HEK293T (cell line): Measurements from ENCODE around the gene OR5B3.
"Not testable (repeated sequence)": the region's sequence is repeated elsewhere in the genome, so short reads cannot be mapped to it uniquely, and the experiment has no call there.

Experiments
- CTCF ChIA-PET: fragments of 350-600 bp; formaldehyde crosslinking; extraction: SDS; loops from one replicate; lab custom pipeline; 2021; ENCODE audit warnings: antibody characterized with exemption, inconsistent platforms; lab: Yijun Ruan, JAX
- POLR2A ChIA-PET: fragments of 350-600 bp; formaldehyde crosslinking; extraction: SDS; loops from one replicate; lab custom pipeline; 2020; ENCODE audit warnings: antibody characterized with exemption, inconsistent platforms; lab: Yijun Ruan, JAX
- DNase-seq: peaks from one replicate; pipeline ENCODE4 v3.0.0; 2012; ENCODE audit warnings: mixed read lengths; ENCODE audit errors: extremely low spot score
- ARNT ChIP-seq: fragments of 450-650 bp; IDR thresholded peaks from 2 replicates; pipeline ENCODE4 v1.6.1; 2017; ENCODE audit warnings: mild to moderate bottlenecking
- BHLHE40 ChIP-seq: fragments of 450-650 bp; IDR thresholded peaks from 2 replicates; pipeline ENCODE4 v1.6.1; 2016; ENCODE audit warnings: mild to moderate bottlenecking, moderate library complexity, borderline replicate concordance
- CTBP1 ChIP-seq: fragments of 450-650 bp; IDR thresholded peaks from 2 replicates; pipeline ENCODE4 v1.6.1; 2016; ENCODE audit warnings: borderline replicate concordance
- ELF4 ChIP-seq: fragments of 450-650 bp; IDR thresholded peaks from 2 replicates; pipeline ENCODE4 v1.6.1; 2017; ENCODE audit warnings: antibody characterized with exemption
- FOXA1 ChIP-seq: fragments of 450-650 bp; IDR thresholded peaks from 2 replicates; pipeline ENCODE4 v1.6.1; 2016; ENCODE audit warnings: mild to moderate bottlenecking
- FOXK2 ChIP-seq: fragments of 450-650 bp; IDR thresholded peaks from 2 replicates; pipeline ENCODE4 v1.6.1; 2016; ENCODE audit warnings: mild to moderate bottlenecking
- FOXM1 ChIP-seq: fragments of 450-650 bp; IDR thresholded peaks from 2 replicates; pipeline ENCODE4 v1.6.1; 2017; ENCODE audit warnings: mild to moderate bottlenecking, borderline replicate concordance
- HDGF ChIP-seq: fragments of 450-650 bp; IDR thresholded peaks from 2 replicates; pipeline ENCODE4 v1.6.1; 2017; ENCODE audit warnings: antibody characterized with exemption, borderline replicate concordance
- L3MBTL2 ChIP-seq: fragments of 450-650 bp; conservative IDR thresholded peaks from 2 replicates; pipeline ENCODE4 v1.6.1; 2016; ENCODE audit warnings: mild to moderate bottlenecking
- LEF1 ChIP-seq: fragments of 450-650 bp; IDR thresholded peaks from 2 replicates; pipeline ENCODE4 v1.6.1; 2017; ENCODE audit warnings: mild to moderate bottlenecking, borderline replicate concordance
- NFRKB ChIP-seq: fragments of 450-650 bp; IDR thresholded peaks from 2 replicates; pipeline ENCODE4 v1.6.1; 2016; ENCODE audit warnings: mild to moderate bottlenecking, moderate library complexity
- PKNOX1 ChIP-seq: fragments of 450-650 bp; IDR thresholded peaks from 2 replicates; pipeline ENCODE4 v1.6.1; 2016
- SP1 ChIP-seq: fragments of 450-650 bp; IDR thresholded peaks from 2 replicates; pipeline ENCODE4 v1.6.1; 2017
- SUZ12 ChIP-seq: fragments of 450-650 bp; IDR thresholded peaks from 2 replicates; pipeline ENCODE4 v1.6.1; 2016; ENCODE audit warnings: mild to moderate bottlenecking
- TARDBP ChIP-seq: fragments of 450-650 bp; IDR thresholded peaks from 2 replicates; pipeline ENCODE4 v1.6.1; 2016
- ZNF384 ChIP-seq: fragments of 450-650 bp; IDR thresholded peaks from 2 replicates; pipeline ENCODE4 v1.6.1; 2016

Gene OR5B3

GRCh38 chr11:58434217-58434616 is 27.5 kb upstream of the OR5B3 start:
- CTCF ChIA-PET, result no interaction called here
- no peak for TF ChIP-seq FOXK2
- no peak for TF ChIP-seq SUZ12
- no peak for TF ChIP-seq BHLHE40
- TF ChIP-seq ELF4, result no peak
- no peak for TF ChIP-seq ARNT
- TF ChIP-seq LEF1, result no peak
- no peak for TF ChIP-seq FOXA1
- no peak for TF ChIP-seq NFRKB
- TF ChIP-seq SP1, result no peak
- POLR2A ChIA-PET, result no interaction called here
- no peak for DNase-seq

- CTCF ChIA-PET, result no interaction called here
- DNase-seq, result no peak
- no peak for TF ChIP-seq NFRKB
- TF ChIP-seq HDGF, result no peak
- no peak for TF ChIP-seq L3MBTL2
- TF ChIP-seq TARDBP, result no peak
- no peak for TF ChIP-seq FOXK2
- no peak for TF ChIP-seq FOXM1
- TF ChIP-seq LEF1, result no peak
- no peak for TF ChIP-seq ARNT
- TF ChIP-seq PKNOX1, result no peak
- no peak for TF ChIP-seq CTBP1
- TF ChIP-seq FOXA1, result no peak
- TF ChIP-seq ELF4, result no peak
- POLR2A ChIA-PET, result no interaction called here
Measured at GRCh38 chr11:58433638-58434203, 27.0 kb upstream of the OR5B3 start.

- no peak for DNase-seq
- CTCF ChIA-PET, result no interaction called here
- no peak for TF ChIP-seq LEF1
- TF ChIP-seq FOXA1, result no peak
- no peak for TF ChIP-seq HDGF
- no peak for TF ChIP-seq L3MBTL2
- TF ChIP-seq BHLHE40, result no peak
- TF ChIP-seq TARDBP, result no peak
- no peak for TF ChIP-seq FOXK2
- POLR2A ChIA-PET, result no interaction called here
Measured at GRCh38 chr11:58429273-58429672, 22.6 kb upstream of the OR5B3 start.

- CTCF ChIA-PET, result no interaction called here
- POLR2A ChIA-PET, result no interaction called here
- no peak for DNase-seq
- TF ChIP-seq FOXM1 (no peak), ARNT (no peak), ELF4 (no peak), NFRKB (no peak), L3MBTL2 (no peak), ZNF384 (no peak), FOXA1 (no peak), SP1 (no peak), BHLHE40 (no peak), PKNOX1 (no peak), FOXK2 (no peak), LEF1 (no peak), TARDBP (no peak), HDGF (no peak)
Measured at GRCh38 chr11:58428021-58428420, 21.3 kb upstream of the OR5B3 start, which contains the start of gene OR5B2. TSS of gene OR5B2 (minus strand) at chr11:58428121. CDS start at chr11:58423261, 4,860 bp downstream.

- DNase-seq, CTCF ChIA-PET, POLR2A ChIA-PET: not testable (repeated sequence)
Measured at GRCh38 chr11:58399622-58400021, 7.1 kb downstream of the OR5B3 start.

GRCh38 chr11:58395581-58395980 is 11.1 kb downstream of the OR5B3 start:
- ChIA-PET POLR2A (no interaction called here), CTCF (no interaction called here)
- DNase-seq, result no peak
- TF ChIP-seq NFRKB (no peak), FOXK2 (no peak), LEF1 (no peak), FOXM1 (no peak), SUZ12 (no peak), L3MBTL2 (no peak), ELF4 (no peak), PKNOX1 (no peak), TARDBP (no peak), BHLHE40 (no peak)

GRCh38 chr11:58394195-58394594 is 12.5 kb downstream of the OR5B3 start:
- ChIA-PET CTCF (no interaction called here), POLR2A (no interaction called here)
- no peak for DNase-seq
- TF ChIP-seq L3MBTL2 (no peak), FOXK2 (no peak), PKNOX1 (no peak), ELF4 (no peak), ZNF384 (no peak), BHLHE40 (no peak), CTBP1 (no peak), SP1 (no peak), SUZ12 (no peak), NFRKB (no peak), ARNT (no peak), FOXM1 (no peak), TARDBP (no peak), HDGF (no peak), LEF1 (no peak), FOXA1 (no peak)
